Astrocyte (in vitro differentiated cells and primary cell): ENCODE measurements around the gene TLR1. TPM values are rescaled to one million over a fixed set of nuclear protein-coding genes. Genes with fewer than 3 reads are reported as not detected.

ENCODE experiments used
- DNase-seq: peaks from one replicate; pipeline ENCODE4 v3.0.0-alpha.2; 2010; ENCODE audit warnings: low read depth
- FAIRE-seq: peaks from 2 replicates; lab custom pipeline; 2011; peaks lifted over from hg19 to GRCh38; lab: Jason Lieb, UNC
- H2AFZ ChIP-seq: 2 replicates; pipeline ENCODE4 v1.6.0; 2012; ENCODE audit warnings: low read depth, low read length, inconsistent platforms
- H3K27ac ChIP-seq: 2 replicates; pipeline ENCODE4 v1.5.1; 2011; ENCODE audit warnings: low read depth, low read length, inconsistent platforms
- H3K27me3 ChIP-seq: 2 replicates; pipeline ENCODE4 v1.6.0; 2011; ENCODE audit warnings: low read length, inconsistent platforms; ENCODE audit not compliant: insufficient read depth
- H3K36me3 ChIP-seq: 2 replicates; pipeline ENCODE4 v1.5.1; 2011; ENCODE audit warnings: low read length, inconsistent platforms; ENCODE audit not compliant: insufficient read depth
- H3K4me1 ChIP-seq: 2 replicates; pipeline ENCODE4 v1.5.1; 2011; ENCODE audit warnings: low read length, inconsistent platforms; ENCODE audit not compliant: insufficient read depth
- H3K4me2 ChIP-seq: 2 replicates; pipeline ENCODE4 v1.6.0; 2012; ENCODE audit warnings: low read length, inconsistent platforms
- H3K4me3 ChIP-seq: 2 replicates; pipeline ENCODE4 v1.5.1; 2011; ENCODE audit warnings: low read depth, mild to moderate bottlenecking, low read length, inconsistent platforms; ENCODE audit not compliant: insufficient read depth
- H3K79me2 ChIP-seq: 2 replicates; pipeline ENCODE4 v1.6.0; 2012; ENCODE audit warnings: mild to moderate bottlenecking, low read length, inconsistent platforms; ENCODE audit not compliant: insufficient read depth
- H3K9ac ChIP-seq: 2 replicates; pipeline ENCODE4 v1.6.0; 2012; ENCODE audit warnings: mild to moderate bottlenecking, low read length, inconsistent platforms
- H3K9me3 ChIP-seq: 2 replicates; pipeline ENCODE4 v1.5.1; 2012; ENCODE audit warnings: low read depth, mild to moderate bottlenecking, low read length, inconsistent platforms; ENCODE audit not compliant: insufficient read depth
- H4K20me1 ChIP-seq: 2 replicates; pipeline ENCODE4 v1.6.0; 2012; ENCODE audit warnings: low read length, inconsistent platforms; ENCODE audit not compliant: insufficient read depth
- H3K27ac Mint-ChIP-seq: one replicate; pipeline ENCODE4 v1.8.0; 2021; ENCODE audit warnings: mild to moderate bottlenecking, mixed read lengths; ENCODE audit not compliant: unreplicated experiment
- H3K27me3 Mint-ChIP-seq: one replicate; pipeline ENCODE4 v1.8.0; 2021; ENCODE audit warnings: low read depth, mixed read lengths; ENCODE audit not compliant: unreplicated experiment
- H3K36me3 Mint-ChIP-seq: one replicate; pipeline ENCODE4 v1.8.0; 2021; ENCODE audit warnings: low read depth, mixed read lengths; ENCODE audit not compliant: unreplicated experiment
- H3K4me1 Mint-ChIP-seq: one replicate; pipeline ENCODE4 v1.8.0; 2021; ENCODE audit warnings: low read depth, mixed read lengths; ENCODE audit not compliant: unreplicated experiment
- H3K4me3 Mint-ChIP-seq: one replicate; pipeline ENCODE4 v1.8.0; 2021; ENCODE audit warnings: mild to moderate bottlenecking, moderate library complexity, mixed read lengths; ENCODE audit not compliant: unreplicated experiment
- H3K9me3 Mint-ChIP-seq: one replicate; pipeline ENCODE4 v1.8.0; 2021; ENCODE audit warnings: mild to moderate bottlenecking, mixed read lengths; ENCODE audit not compliant: unreplicated experiment
- CTCF ChIP-seq: IDR thresholded peaks from 2 replicates; pipeline ENCODE4 v1.5.1; 2011; ENCODE audit warnings: low read depth, mild to moderate bottlenecking, inconsistent platforms, low read length, moderate library complexity; ENCODE audit not compliant: insufficient read depth
- EZH2 ChIP-seq: IDR thresholded peaks from 2 replicates; pipeline ENCODE4 v1.6.1; 2012; ENCODE audit warnings: mild to moderate bottlenecking, low read length, inconsistent platforms; ENCODE audit not compliant: insufficient read depth
- total RNA-seq: library from RNA; stranded (reverse); gene quantifications from 2 replicates; pipeline ENCODE4 v1.2.1, GENCODE V29; 2021

The TLR1 gene
- total RNA-seq, 1 donor from 2014 or later = 0.54 TPM

GRCh38 chr4:38819569-38819968, 15.0 kb upstream of the TLR1 start:
- H3K27me3 ChIP-seq = no peaks in the 10 kb centered on the region
- peaks cover 12% of the 10 kb centered on the region for H3K4me1 Mint-ChIP-seq
- H4K20me1 ChIP-seq = no peaks in the 10 kb centered on the region
- peak overlapping the region; percentile 15 for H3K4me3 Mint-ChIP-seq
- peaks cover 14% of the 10 kb centered on the region for H3K9me3 Mint-ChIP-seq
- FAIRE-seq (no peak), DNase-seq (peak; percentile 65)
- no peak overlapping the region for H3K4me2 ChIP-seq
- H3K36me3 Mint-ChIP-seq = peaks cover 7% of the 10 kb centered on the region
- no peaks in the 10 kb centered on the region for H3K79me2 ChIP-seq
- TF ChIP-seq EZH2 = no peak
- TF ChIP-seq CTCF = no peak
- H3K36me3 ChIP-seq = no peaks in the 10 kb centered on the region
- H3K27ac ChIP-seq = no peak overlapping the region
- no peak overlapping the region for H2AFZ ChIP-seq
- no peaks in the 10 kb centered on the region for H3K9me3 ChIP-seq
- H3K27me3 Mint-ChIP-seq = no peaks in the 10 kb centered on the region
- no peak overlapping the region for H3K27ac Mint-ChIP-seq
- no peaks in the 10 kb centered on the region for H3K4me1 ChIP-seq
- H3K4me3 ChIP-seq = no peak overlapping the region
- no peak overlapping the region for H3K9ac ChIP-seq

GRCh38 chr4:38818441-38818976, 13.9 kb upstream of the TLR1 start:
- Histone ChIP-seq H3K9me3 (no peaks in the 10 kb centered on the region), H3K4me3 (no peak overlapping the region), H3K79me2 (no peaks in the 10 kb centered on the region), H4K20me1 (no peaks in the 10 kb centered on the region), H3K27ac (no peak overlapping the region), H3K4me1 (no peaks in the 10 kb centered on the region), H3K9ac (no peak overlapping the region), H3K36me3 (no peaks in the 10 kb centered on the region), H2AFZ (no peak overlapping the region), H3K4me2 (no peak overlapping the region), H3K27me3 (no peaks in the 10 kb centered on the region)
- FAIRE-seq (no peak), DNase-seq (no peak)
- peaks cover 14% of the 10 kb centered on the region for H3K9me3 Mint-ChIP-seq
- H3K4me3 Mint-ChIP-seq = no peak overlapping the region
- H3K4me1 Mint-ChIP-seq = peaks cover 12% of the 10 kb centered on the region
- no peak for TF ChIP-seq EZH2
- no peak for TF ChIP-seq CTCF
- H3K27me3 Mint-ChIP-seq = no peaks in the 10 kb centered on the region
- H3K36me3 Mint-ChIP-seq = peaks cover 9% of the 10 kb centered on the region
- H3K27ac Mint-ChIP-seq = no peak overlapping the region

GRCh38 chr4:38815885-38816782, 11.5 kb upstream of the TLR1 start:
- Mint-ChIP-seq H3K4me3 (no peak overlapping the region), H3K9me3 (peaks cover 10% of the 10 kb centered on the region), H3K4me1 (peaks cover 12% of the 10 kb centered on the region), H3K36me3 (peaks cover 2% of the 10 kb centered on the region), H3K27ac (no peak overlapping the region), H3K27me3 (no peaks in the 10 kb centered on the region)
- Histone ChIP-seq H3K36me3 (no peaks in the 10 kb centered on the region), H3K9me3 (no peaks in the 10 kb centered on the region), H3K9ac (no peak overlapping the region), H3K27me3 (no peaks in the 10 kb centered on the region), H2AFZ (no peak overlapping the region), H3K4me2 (no peak overlapping the region), H3K79me2 (no peaks in the 10 kb centered on the region), H3K4me1 (no peaks in the 10 kb centered on the region), H3K27ac (no peak overlapping the region), H3K4me3 (no peak overlapping the region), H4K20me1 (no peaks in the 10 kb centered on the region)
- TF ChIP-seq EZH2 = no peak
- TF ChIP-seq CTCF = no peak
- FAIRE-seq (no peak), DNase-seq (peak; percentile 32)
